NCI-H526 (cell line): Measurements from ENCODE around the gene USP36.
A peak's percentile ranks its signal among the peaks of the same experiment; 100 is the strongest.

ENCODE experiments used
- DNase-seq, 2 experiments: peaks; one replicate each; lab custom pipeline; 2025; lab: John Stamatoyannopoulos, UW

Gene USP36

GRCh38 chr17:78815696-78816095, 24.9 kb downstream of the USP36 start:
- no peak for DNase-seq

- no peak for DNase-seq
Measured at GRCh38 chr17:78812855-78813254, 27.8 kb downstream of the USP36 start.

- DNase-seq, result no peak
Measured at GRCh38 chr17:78808163-78808562, 32.5 kb downstream of the USP36 start.

GRCh38 chr17:78806451-78806850, 34.2 kb downstream of the USP36 start:
- no peak for DNase-seq

GRCh38 chr17:78805301-78805700, 35.3 kb downstream of the USP36 start:
- no peak for DNase-seq

- no peak for DNase-seq
Measured at GRCh38 chr17:78804777-78805176, 35.8 kb downstream of the USP36 start.

GRCh38 chr17:78803186-78803845, 37.3 kb downstream of the USP36 start:
- DNase-seq, result no peak

GRCh38 chr17:78802459-78802858, 38.2 kb downstream of the USP36 start:
- DNase-seq, result no peak

GRCh38 chr17:78802008-78802407, 38.6 kb downstream of the USP36 start:
- DNase-seq, result no peak

- no peak for DNase-seq
Measured at GRCh38 chr17:78800132-78800931, 40.3 kb downstream of the USP36 start.

- peak in 1 of 2 experiments; percentile 37 for DNase-seq
Measured at GRCh38 chr17:78798695-78799559, 41.7 kb downstream of the USP36 start.

- no peak for DNase-seq
Measured at GRCh38 chr17:78797691-78798585, 42.7 kb downstream of the USP36 start.

- no peak for DNase-seq
Measured at GRCh38 chr17:78797213-78797612, 43.4 kb downstream of the USP36 start.

GRCh38 chr17:78796517-78796900, 44.1 kb downstream of the USP36 start:
- no peak for DNase-seq

- DNase-seq, result no peak
Measured at GRCh38 chr17:78795861-78796516, 44.6 kb downstream of the USP36 start.

- no peak for DNase-seq
Measured at GRCh38 chr17:78794864-78795640, 45.6 kb downstream of the USP36 start.

GRCh38 chr17:78794399-78794798, 46.2 kb downstream of the USP36 start:
- no peak for DNase-seq

GRCh38 chr17:78793968-78794367, 46.6 kb downstream of the USP36 start:
- no peak for DNase-seq

GRCh38 chr17:78793415-78793814, 47.2 kb downstream of the USP36 start:
- DNase-seq, result no peak
